HG02763 (cell line): ENCODE data around the gene PGM1.
"Not testable (repeated sequence)": the region's sequence is repeated elsewhere in the genome, so short reads cannot be mapped to it uniquely, and the experiment has no call there.

Experiments
- ATAC-seq: cut with Tn5 transposase; IDR thresholded peaks from one replicate; pipeline ENCODE4 v1.9.1; 2021; ENCODE audit warnings: mild to moderate bottlenecking, moderate library complexity; ENCODE audit not compliant: unreplicated experiment

Gene PGM1

GRCh38 chr1:63593303-63593885, at the start of gene PGM1:
Gene PGM1 (plus strand): TSS chr1:63593411. CDS start chr1:63593489, 78 bp downstream.
- ATAC-seq = peak; percentile 73

- ATAC-seq = no peak
Measured at GRCh38 chr1:63545780-63546179, 47.4 kb upstream of the PGM1 start.

GRCh38 chr1:63547621-63548294, 45.5 kb upstream of the PGM1 start:
- ATAC-seq = no peak

GRCh38 chr1:63548303-63548702, 44.9 kb upstream of the PGM1 start:
- ATAC-seq = no peak

- ATAC-seq = no peak
Measured at GRCh38 chr1:63548877-63549276, 44.3 kb upstream of the PGM1 start.

- no peak for ATAC-seq
Measured at GRCh38 chr1:63555480-63555879, 37.7 kb upstream of the PGM1 start.

- no peak for ATAC-seq
Measured at GRCh38 chr1:63557365-63557987, 35.7 kb upstream of the PGM1 start.

- no peak for ATAC-seq
Measured at GRCh38 chr1:63559357-63559756, 33.9 kb upstream of the PGM1 start.

GRCh38 chr1:63563745-63564144, 29.5 kb upstream of the PGM1 start:
- ATAC-seq = no peak

GRCh38 chr1:63569068-63569467, 24.1 kb upstream of the PGM1 start:
- ATAC-seq = no peak

- no peak for ATAC-seq
Measured at GRCh38 chr1:63569640-63570316, 23.4 kb upstream of the PGM1 start.

GRCh38 chr1:63572686-63573085, 20.5 kb upstream of the PGM1 start:
- ATAC-seq = not testable (repeated sequence)

GRCh38 chr1:63574203-63574796, 18.9 kb upstream of the PGM1 start:
- not testable (repeated sequence) for ATAC-seq

- ATAC-seq = no peak
Measured at GRCh38 chr1:63575340-63575826, 17.8 kb upstream of the PGM1 start.

- ATAC-seq = not testable (repeated sequence)
Measured at GRCh38 chr1:63586326-63586725, 6.9 kb upstream of the PGM1 start.

- no peak for ATAC-seq
Measured at GRCh38 chr1:63590166-63590560, 3.0 kb upstream of the PGM1 start.

GRCh38 chr1:63592536-63593302, 492 bp upstream of the PGM1 start:
- ATAC-seq = no peak

- peak; percentile 38 for ATAC-seq
Measured at GRCh38 chr1:63593886-63594605, 835 bp downstream of the PGM1 start.

GRCh38 chr1:63595435-63595834, 2.2 kb downstream of the PGM1 start:
- no peak for ATAC-seq

GRCh38 chr1:63599799-63600198, 6.6 kb downstream of the PGM1 start:
- no peak for ATAC-seq
